C4-2B (cell line): ENCODE results near the gene CACNA1B.
"Not testable (repeated sequence)": the region's sequence is repeated elsewhere in the genome, so short reads cannot be mapped to it uniquely, and the experiment has no call there.

Experiments
- H3K27ac ChIP-seq: fragments of 450-650 bp; 2 replicates; pipeline ENCODE4 v1.5.1; 2017
- CTCF ChIP-seq: fragments of 450-650 bp; conservative IDR thresholded peaks from 2 replicates; pipeline ENCODE4 v1.5.1; 2017; ENCODE audit warnings: mild to moderate bottlenecking
- ZFX ChIP-seq: fragments of 450-650 bp; IDR thresholded peaks from 2 replicates; pipeline ENCODE4 v1.6.1; 2017

The CACNA1B gene

GRCh38 chr9:138077126-138077525 lies 199.5 kb downstream of the CACNA1B start:
- H3K27ac ChIP-seq = no peak overlapping the region
- no peak for TF ChIP-seq ZFX
- TF ChIP-seq CTCF = no peak

GRCh38 chr9:138077898-138078540 lies 200.4 kb downstream of the CACNA1B start:
- TF ChIP-seq ZFX (no peak), CTCF (no peak)
- no peak overlapping the region for H3K27ac ChIP-seq

GRCh38 chr9:138078846-138079245 lies 201.3 kb downstream of the CACNA1B start:
- H3K27ac ChIP-seq = no peak overlapping the region
- no peak for TF ChIP-seq CTCF
- no peak for TF ChIP-seq ZFX

- TF ChIP-seq ZFX (no peak), CTCF (no peak)
- no peak overlapping the region for H3K27ac ChIP-seq
Measured at GRCh38 chr9:138080979-138081378, 203.4 kb downstream of the CACNA1B start.

GRCh38 chr9:138082918-138083636 lies 205.5 kb downstream of the CACNA1B start:
- H3K27ac ChIP-seq = no peak overlapping the region
- no peak for TF ChIP-seq ZFX
- TF ChIP-seq CTCF = no peak

- TF ChIP-seq CTCF (no peak), ZFX (no peak)
- no peak overlapping the region for H3K27ac ChIP-seq
Measured at GRCh38 chr9:138083873-138084272, 206.3 kb downstream of the CACNA1B start.

- no peak overlapping the region for H3K27ac ChIP-seq
- TF ChIP-seq ZFX = no peak
- TF ChIP-seq CTCF = no peak
Measured at GRCh38 chr9:138085568-138085967, 208.0 kb downstream of the CACNA1B start.

- not testable (repeated sequence) for H3K27ac ChIP-seq
Measured at GRCh38 chr9:138092057-138092456, 214.5 kb downstream of the CACNA1B start.
